ENCODE measurements around the gene SHISA5. TPM values are rescaled to one million over a fixed set of nuclear protein-coding genes. Genes with fewer than 3 reads are reported as not detected.

The SHISA5 gene
- total RNA-seq, 2 donors from 2014 or later = 192 to 193 TPM

- H3K27ac Mint-ChIP-seq = no peak overlapping the region
- 92 to 94% methylated on average over 6 to 9 of the region's 9 CpGs for WGBS, 2 experiments (ENCODE audit: insufficient coverage in 1 of 2, insufficient read length in 1 of 2)
- H3K27me3 Mint-ChIP-seq (ENCODE audit: insufficient read depth) = no peaks in the 10 kb centered on the region
- Histone ChIP-seq H3K4me1 (ENCODE audit: control insufficient read depth, insufficient read depth, low read length) (no peaks in the 10 kb centered on the region), H3K4me3 (ENCODE audit: low read length) (no peak overlapping the region), H3K27ac (ENCODE audit: low read depth, low read length) (no peak overlapping the region), H3K9ac (ENCODE audit: extremely low read depth, low read length, poor library complexity, severe bottlenecking) (no peak overlapping the region), H3K27me3 (ENCODE audit: control insufficient read depth, insufficient read depth, low read length, poor library complexity, severe bottlenecking) (no peaks in the 10 kb centered on the region), H3K9me3 (ENCODE audit: control insufficient read depth, low read length) (no peaks in the 10 kb centered on the region), H3K36me3 (ENCODE audit: control insufficient read depth, insufficient read depth, low read length) (peaks cover 34% of the 10 kb centered on the region)
- H3K4me3 Mint-ChIP-seq = no peak overlapping the region
- H3K36me3 Mint-ChIP-seq (ENCODE audit: low read depth) = peaks cover 57% of the 10 kb centered on the region
- H3K9me3 Mint-ChIP-seq = no peaks in the 10 kb centered on the region
- DNase-seq = no peak
- no peak for TF ChIP-seq CTCF (conservative IDR thresholded peaks at IDR 0.05)
- no peaks in the 10 kb centered on the region for H3K4me1 Mint-ChIP-seq
These were observed 85.3 kb downstream of the SHISA5 start for GRCh38 chr3:48418651-48419050.

DNA sequence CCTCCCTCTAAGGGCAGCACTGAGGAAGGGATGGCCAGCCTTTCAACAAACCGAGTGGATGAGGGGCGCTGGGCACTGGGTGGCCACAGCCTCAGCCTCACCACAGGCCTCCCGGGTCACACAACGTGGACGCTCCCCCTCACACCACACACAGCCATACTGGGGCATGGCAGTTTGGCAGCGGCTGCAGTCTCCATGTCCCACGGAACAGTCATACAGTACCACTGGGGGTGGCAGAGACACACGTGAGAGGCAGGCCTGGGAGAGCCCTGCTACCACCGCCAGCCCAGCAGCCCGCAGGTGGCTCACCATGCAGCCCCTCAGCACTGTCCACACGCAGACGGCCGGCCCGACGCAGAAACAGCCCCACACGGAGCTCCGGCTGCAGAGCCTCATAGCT lies 85.8 kb downstream of the SHISA5 start:
- no peak overlapping the region for H3K27ac ChIP-seq (ENCODE audit: low read depth, low read length)
- no peak for DNase-seq
- no peaks in the 10 kb centered on the region for H3K4me1 ChIP-seq (ENCODE audit: control insufficient read depth, insufficient read depth, low read length)
- no peak overlapping the region for H3K4me3 ChIP-seq (ENCODE audit: low read length)
- H3K4me3 Mint-ChIP-seq = no peak overlapping the region
- no peaks in the 10 kb centered on the region for H3K9me3 ChIP-seq (ENCODE audit: control insufficient read depth, low read length)
- peaks cover 39% of the 10 kb centered on the region for H3K36me3 ChIP-seq (ENCODE audit: control insufficient read depth, insufficient read depth, low read length)
- no peaks in the 10 kb centered on the region for H3K9me3 Mint-ChIP-seq
- no peak overlapping the region for H3K27ac Mint-ChIP-seq
- no peak overlapping the region for H3K9ac ChIP-seq (ENCODE audit: extremely low read depth, low read length, poor library complexity, severe bottlenecking)
- H3K27me3 Mint-ChIP-seq (ENCODE audit: insufficient read depth) = no peaks in the 10 kb centered on the region
- peaks cover 61% of the 10 kb centered on the region for H3K36me3 Mint-ChIP-seq (ENCODE audit: low read depth)
- no peak for TF ChIP-seq CTCF (conservative IDR thresholded peaks at IDR 0.05)
- no peaks in the 10 kb centered on the region for H3K4me1 Mint-ChIP-seq
- no peaks in the 10 kb centered on the region for H3K27me3 ChIP-seq (ENCODE audit: control insufficient read depth, insufficient read depth, low read length, poor library complexity, severe bottlenecking)
- 94 to 97% methylated on average over 8 to 17 of the region's 17 CpGs for WGBS, 2 experiments (ENCODE audit: insufficient coverage in 1 of 2, insufficient read length in 1 of 2)

Small RNAs within 50 kb of the gene (microRNA-seq; reads per million reads assigned to microRNA genes)
- not detected for gene MIR6823 (ENCODE audit: borderline microRNAs expressed)

Other genes starting within 250 kb of the SHISA5 start
- gene NME6, start 202.8 kb downstream of the SHISA5 start, total RNA-seq = 10 to 100 TPM; 27.7 to 30.2 TPM
- gene SPINK8, start 170.5 kb downstream of the SHISA5 start, total RNA-seq = not detected
- gene FBXW12, start 132.0 kb downstream of the SHISA5 start, total RNA-seq = 1 to 10 TPM in 1 of 2 donors, under 1 TPM in 1; 0.13 to 1.4 TPM
- 100 to 1,000 TPM; 175 to 216 TPM for gene PLXNB1, start 74.1 kb downstream of the SHISA5 start, total RNA-seq
- 10 to 100 TPM; 14.5 to 14.6 TPM for gene CCDC51, start 64.1 kb downstream of the SHISA5 start, total RNA-seq
- gene TMA7, start 63.9 kb downstream of the SHISA5 start, total RNA-seq = 100 to 1,000 TPM; 290 to 326 TPM
- gene ATRIP, start 57.4 kb downstream of the SHISA5 start, total RNA-seq = 10 to 100 TPM; 11.7 to 16.1 TPM
- 10 to 100 TPM; 12.6 to 19.0 TPM for gene PFKFB4, start 52.6 kb upstream of the SHISA5 start, total RNA-seq
- not detected for gene UCN2, start 59.6 kb upstream of the SHISA5 start, total RNA-seq
- gene COL7A1, start 91.2 kb upstream of the SHISA5 start, total RNA-seq = 10 to 100 TPM; 15.7 to 16.6 TPM
- gene UQCRC1, start 105.5 kb upstream of the SHISA5 start, total RNA-seq = 100 to 1,000 TPM; 231 to 289 TPM
- under 1 TPM in 1 of 2 donors, not detected in 1; 0.57 TPM for gene TMEM89, start 117.6 kb upstream of the SHISA5 start, total RNA-seq
- gene SLC26A6, start 131.3 kb upstream of the SHISA5 start, total RNA-seq = 10 to 100 TPM; 65.1 to 75.6 TPM
- 10 to 100 TPM; 20.7 to 30.1 TPM for gene CELSR3, start 158.7 kb upstream of the SHISA5 start, total RNA-seq
- 10 to 100 TPM; 30.9 to 32.5 TPM for gene NCKIPSD, start 181.7 kb upstream of the SHISA5 start, total RNA-seq
- gene IP6K2, start 213.0 kb upstream of the SHISA5 start, total RNA-seq = 100 to 1,000 TPM; 104 to 127 TPM

Data from endodermal cell (in vitro differentiated cells).